Bronchial epithelial cell (primary cell): ENCODE data around the gene OR6J1. TPM values are rescaled to one million over a fixed set of nuclear protein-coding genes. Genes with fewer than 3 reads are reported as not detected.
"Not testable (repeated sequence)": the region's sequence is repeated elsewhere in the genome, so short reads cannot be mapped to it uniquely, and the experiment has no call there.

Source experiments
- DNase-seq: peaks from one replicate; pipeline ENCODE4 v3.0.0-alpha.2; 2010; ENCODE audit warnings: low read depth
- FAIRE-seq: peaks from 2 replicates; lab custom pipeline; 2011; peaks lifted over from hg19 to GRCh38; lab: Jason Lieb, UNC
- H3K27me3 ChIP-seq: 2 replicates; pipeline ENCODE4 v1.5.1; 2011; ENCODE audit warnings: low read length; ENCODE audit not compliant: control insufficient read depth, insufficient read depth
- H3K36me3 ChIP-seq: 2 replicates; pipeline ENCODE4 v1.5.1; 2011; ENCODE audit warnings: low read length; ENCODE audit not compliant: control insufficient read depth, insufficient read depth
- H3K4me3 ChIP-seq: 2 replicates; pipeline ENCODE4 v1.5.1; 2011; ENCODE audit warnings: mild to moderate bottlenecking, low read depth, low read length, control low read depth
- total RNA-seq: library from RNA; depleted of rRNA; stranded (reverse); fragments of >200 nt; gene quantifications from 2 replicates; pipeline ENCODE4 v1.2.1, GENCODE V29; 2014
- TF ChIP-seq, protein P1 (sequence below): IDR thresholded peaks from 2 replicates; pipeline ENCODE4 v1.5.1; 2011; ENCODE audit warnings: mild to moderate bottlenecking, moderate library complexity, low read length, control low read depth, inconsistent platforms; ENCODE audit not compliant: insufficient read depth, severe bottlenecking

The OR6J1 gene
- total RNA-seq, 1 donor from 2014 or later, result not detected

- no peaks in the 10 kb centered on the region for H3K27me3 ChIP-seq
- FAIRE-seq (no peak), DNase-seq (peak; percentile 81)
- TF ChIP-seq, protein P1, sequence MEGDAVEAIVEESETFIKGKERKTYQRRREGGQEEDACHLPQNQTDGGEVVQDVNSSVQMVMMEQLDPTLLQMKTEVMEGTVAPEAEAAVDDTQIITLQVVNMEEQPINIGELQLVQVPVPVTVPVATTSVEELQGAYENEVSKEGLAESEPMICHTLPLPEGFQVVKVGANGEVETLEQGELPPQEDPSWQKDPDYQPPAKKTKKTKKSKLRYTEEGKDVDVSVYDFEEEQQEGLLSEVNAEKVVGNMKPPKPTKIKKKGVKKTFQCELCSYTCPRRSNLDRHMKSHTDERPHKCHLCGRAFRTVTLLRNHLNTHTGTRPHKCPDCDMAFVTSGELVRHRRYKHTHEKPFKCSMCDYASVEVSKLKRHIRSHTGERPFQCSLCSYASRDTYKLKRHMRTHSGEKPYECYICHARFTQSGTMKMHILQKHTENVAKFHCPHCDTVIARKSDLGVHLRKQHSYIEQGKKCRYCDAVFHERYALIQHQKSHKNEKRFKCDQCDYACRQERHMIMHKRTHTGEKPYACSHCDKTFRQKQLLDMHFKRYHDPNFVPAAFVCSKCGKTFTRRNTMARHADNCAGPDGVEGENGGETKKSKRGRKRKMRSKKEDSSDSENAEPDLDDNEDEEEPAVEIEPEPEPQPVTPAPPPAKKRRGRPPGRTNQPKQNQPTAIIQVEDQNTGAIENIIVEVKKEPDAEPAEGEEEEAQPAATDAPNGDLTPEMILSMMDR, result no peak
- no peak overlapping the region for H3K4me3 ChIP-seq
- no peaks in the 10 kb centered on the region for H3K36me3 ChIP-seq
Measured at GRCh38 chr14:22650046-22650739, 6.0 kb upstream of the OR6J1 start.

DNA sequence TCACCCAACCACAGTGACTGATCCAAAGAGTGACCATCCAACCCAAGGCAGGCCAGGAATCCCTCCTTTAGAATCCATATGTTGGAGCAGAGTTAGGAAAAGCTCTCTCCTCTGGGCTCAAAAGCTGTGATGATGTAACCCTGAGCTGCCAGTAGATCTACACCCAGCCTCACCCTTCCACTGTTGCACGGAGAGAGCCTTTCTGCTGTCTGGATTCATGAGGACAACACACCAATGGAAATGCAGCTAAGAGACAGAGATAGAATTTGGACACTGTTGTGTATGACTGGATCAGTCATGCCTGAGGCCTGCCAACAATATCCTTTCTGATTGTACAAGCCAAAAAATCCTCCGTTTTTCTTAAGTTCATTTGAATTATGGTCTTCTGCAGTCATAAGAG, 4.4 kb upstream of the OR6J1 start:
- Histone ChIP-seq H3K36me3 (no peaks in the 10 kb centered on the region), H3K27me3 (no peaks in the 10 kb centered on the region), H3K4me3 (no peak overlapping the region)
- TF ChIP-seq, protein P1, result no peak
- FAIRE-seq, result no peak
- peak; percentile 22 for DNase-seq

DNA sequence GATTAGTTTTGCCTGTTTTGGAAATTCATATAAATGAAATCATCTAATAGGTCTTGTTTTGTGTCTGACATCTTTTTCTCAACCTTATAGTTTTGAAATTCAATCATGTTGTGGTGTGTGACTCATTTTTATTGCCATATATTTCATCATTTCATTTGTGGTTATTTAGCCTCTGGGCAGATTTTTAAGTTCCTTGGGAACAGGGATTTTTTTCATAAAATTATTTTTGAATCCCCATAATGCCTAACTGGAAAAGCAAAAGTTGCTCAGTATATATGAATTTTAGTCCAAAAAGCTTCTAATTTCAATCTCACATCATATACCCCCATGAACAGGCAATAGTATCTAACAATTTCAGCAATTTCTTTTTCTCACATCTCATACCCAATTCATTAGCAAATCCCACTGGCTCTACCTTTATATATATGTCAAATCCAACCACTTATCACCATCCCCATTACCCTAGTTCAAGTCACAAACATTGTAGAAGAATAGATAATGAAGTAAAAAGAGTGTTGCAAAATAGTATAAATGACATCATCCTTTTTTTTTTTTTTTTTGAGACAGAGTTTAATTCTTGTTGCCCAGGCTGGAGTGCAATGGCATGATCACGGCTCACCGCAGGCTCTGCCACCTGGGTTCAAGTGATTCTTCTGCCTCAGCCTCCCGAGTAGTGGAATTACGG, 2.6 kb upstream of the OR6J1 start:
- DNase-seq, result peak; percentile 94
- no peak overlapping the region for H3K4me3 ChIP-seq
- H3K27me3 ChIP-seq, result no peaks in the 10 kb centered on the region
- no peaks in the 10 kb centered on the region for H3K36me3 ChIP-seq
- FAIRE-seq, result no peak
- TF ChIP-seq, protein P1, result no peak

DNA sequence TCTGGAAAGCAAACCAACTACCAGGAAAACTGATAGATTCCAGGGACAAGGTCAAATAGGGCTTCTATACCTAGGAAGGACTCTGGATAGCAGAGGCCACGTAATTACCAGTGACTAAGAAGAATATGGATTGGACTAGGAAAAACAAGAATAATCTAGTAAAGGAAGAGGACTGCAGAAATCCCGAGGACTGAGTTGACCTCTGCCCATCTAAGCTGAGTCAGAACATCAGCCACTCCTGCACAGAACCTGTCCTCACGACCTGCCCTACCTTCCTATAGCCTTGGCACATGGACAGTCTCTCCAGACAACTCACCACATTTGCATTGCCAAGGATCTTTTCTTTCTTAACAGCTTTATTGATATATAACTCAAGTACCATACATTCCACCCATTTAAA, 2.3 kb downstream of the OR6J1 start:
- no peak for FAIRE-seq
- H3K36me3 ChIP-seq, result no peaks in the 10 kb centered on the region
- TF ChIP-seq, protein P1, result no peak
- no peak overlapping the region for H3K4me3 ChIP-seq
- DNase-seq, result no peak
- no peaks in the 10 kb centered on the region for H3K27me3 ChIP-seq

DNA sequence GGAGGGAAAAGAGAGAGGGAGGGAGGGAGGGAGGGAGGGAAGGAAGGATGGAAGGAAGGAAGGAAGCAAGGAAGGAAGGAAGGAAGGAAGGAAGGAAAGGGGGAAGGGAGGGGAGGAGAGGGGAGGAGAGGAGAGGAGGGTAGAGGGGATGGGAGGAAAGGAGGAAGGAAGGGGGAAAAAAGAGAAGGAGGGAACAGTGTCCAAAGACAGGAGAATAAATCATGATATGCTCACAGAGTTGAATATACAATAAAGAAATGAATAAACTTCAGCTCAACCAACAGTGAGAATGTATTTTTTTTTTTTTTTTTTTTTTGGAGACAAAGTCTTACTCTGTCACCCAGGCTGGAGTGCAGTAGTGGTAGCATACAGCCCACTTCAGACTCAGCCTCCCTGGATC, 4.0 kb downstream of the OR6J1 start:
- TF ChIP-seq, protein P1, result no peak
- no peak overlapping the region for H3K4me3 ChIP-seq
- FAIRE-seq (no peak), DNase-seq (no peak)
- no peaks in the 10 kb centered on the region for H3K27me3 ChIP-seq
- no peaks in the 10 kb centered on the region for H3K36me3 ChIP-seq

DNA sequence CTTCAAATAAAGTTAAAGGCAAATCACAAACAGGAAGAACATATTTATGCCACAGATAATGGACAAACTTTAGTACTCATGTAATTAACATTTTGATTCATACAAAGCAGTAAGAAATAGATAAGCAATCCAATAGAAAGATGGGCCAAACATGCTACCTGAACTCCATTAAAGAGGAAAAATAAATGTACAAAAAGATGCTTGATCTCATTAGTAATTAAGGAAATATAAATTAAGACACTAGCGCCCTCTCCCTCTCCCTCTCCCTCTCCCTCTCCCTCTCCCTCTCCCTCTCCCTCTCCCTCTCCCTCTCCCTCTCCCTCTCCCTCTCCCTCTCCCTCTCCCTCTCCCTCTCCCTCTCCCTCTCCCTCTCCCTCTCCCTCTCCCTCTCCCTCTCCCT, 8.2 kb downstream of the OR6J1 start:
- not testable (repeated sequence) for FAIRE-seq, DNase-seq, H3K27me3 ChIP-seq, H3K36me3 ChIP-seq, H3K4me3 ChIP-seq
